Body of pancreas (tissue), 4 donors: ENCODE measurements around the gene ARVCF.

Experiments
- CTCF ChIP-seq, 7 experiments: fragments of 450-650 bp in 4 of 7; fragments of 200-600 bp in 3 of 7; sonication (generic) in 3 of 7; IDR thresholded peaks; one replicate each; pipeline ENCODE4 v1.5.1; 2016 to 2019; ENCODE audit warnings: antibody characterized with exemption in 7 of 7
- POLR2A ChIP-seq, 3 donors: fragments of 450-650 bp; IDR thresholded peaks; one replicate each; pipeline ENCODE4 v1.6.1; 2016; ENCODE audit warnings: antibody characterized with exemption in 3 of 3, mild to moderate bottlenecking in 2 of 3

- no peak for TF ChIP-seq POLR2A (IDR thresholded peaks at IDR 0.05)
- no peak for TF ChIP-seq CTCF (IDR thresholded peaks at IDR 0.05)
Measured at GRCh38 chr22:20062766-20063083, 46.1 kb upstream of the ARVCF start.
